Fibroblast of the conjunctiva (primary cell): ENCODE measurements around the gene CYP46A1.

Experiments used
- DNase-seq: peaks from one replicate; pipeline ENCODE4 v3.0.0-alpha.2; 2010; ENCODE audit warnings: low read depth

Gene CYP46A1

DNA sequence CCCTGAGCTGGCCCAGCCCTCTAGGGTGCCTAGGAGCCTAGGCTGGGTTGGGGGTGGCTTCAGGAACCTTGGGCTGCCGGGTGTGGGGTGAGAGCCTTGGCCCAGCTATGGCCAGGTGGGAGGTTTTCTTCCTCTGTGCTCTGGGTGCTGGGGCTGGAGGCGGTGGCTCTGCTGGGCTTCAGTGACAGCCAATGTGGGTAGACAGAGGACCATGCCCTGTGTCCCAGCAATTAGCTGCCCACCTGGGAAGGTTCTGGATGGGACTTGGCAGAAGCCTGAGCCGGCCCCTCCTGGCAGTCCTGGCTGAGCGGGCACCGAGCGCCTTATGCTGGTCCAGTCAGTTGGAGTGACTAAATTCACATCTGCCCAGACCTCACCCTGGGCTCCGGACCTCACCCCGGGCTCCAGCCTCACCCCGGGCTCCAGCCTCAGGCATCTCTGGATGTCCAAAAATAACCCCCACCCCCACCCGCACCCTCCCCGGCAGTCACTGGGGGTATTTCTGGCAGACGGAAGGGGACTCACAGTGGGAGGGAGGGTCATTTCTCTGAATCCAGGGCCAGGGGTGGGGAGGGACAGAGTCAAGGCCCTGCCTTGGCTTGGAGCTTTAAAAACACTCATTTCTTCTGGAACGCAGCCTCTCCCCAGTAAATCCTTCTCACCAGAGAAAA lies 46.9 kb downstream of the CYP46A1 start:
- no peak for DNase-seq

DNA sequence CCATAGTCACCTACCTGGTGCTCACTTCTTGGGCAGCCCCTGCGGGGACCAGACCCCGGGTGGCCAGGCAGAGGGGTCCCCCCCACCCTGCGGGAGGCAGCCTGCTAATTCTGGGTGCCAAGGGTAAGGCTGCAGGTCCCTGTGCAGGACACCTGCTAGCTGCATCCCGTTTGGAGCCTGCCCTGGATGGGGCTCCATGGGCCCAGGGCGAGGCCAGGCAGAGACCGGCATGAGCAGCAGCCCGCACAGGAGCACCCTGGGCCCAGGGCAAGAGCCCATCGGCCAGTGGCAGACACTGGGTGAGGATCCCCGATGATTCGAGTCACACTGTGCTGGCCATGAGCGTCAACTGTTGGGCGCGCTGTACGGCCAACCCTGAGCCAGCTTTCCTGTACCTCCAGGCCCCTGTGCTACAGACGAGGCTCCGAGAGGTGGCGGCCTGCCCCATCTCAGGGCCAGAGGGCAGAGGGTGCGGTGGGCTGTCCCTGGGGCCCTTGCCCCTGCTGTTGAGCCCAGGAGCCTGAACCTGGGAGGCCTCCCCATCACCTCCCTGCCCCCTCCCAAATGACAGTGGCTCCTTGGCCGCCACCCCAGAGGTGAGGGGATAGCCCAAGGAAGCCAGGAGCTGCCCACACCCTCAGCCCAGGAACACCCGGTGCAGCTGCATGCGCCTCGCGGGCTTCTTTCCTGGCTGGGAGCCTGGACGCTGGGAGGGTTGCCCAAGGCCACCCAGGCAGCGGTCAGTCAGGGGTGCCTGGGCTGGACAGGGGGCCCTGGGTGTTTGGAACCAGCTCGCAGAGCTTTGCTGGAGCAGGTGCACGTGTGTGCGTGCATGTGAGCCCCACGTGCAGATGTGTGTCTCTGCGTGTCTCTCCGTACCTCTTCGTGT lies 47.7 kb downstream of the CYP46A1 start:
- no peak for DNase-seq

DNA sequence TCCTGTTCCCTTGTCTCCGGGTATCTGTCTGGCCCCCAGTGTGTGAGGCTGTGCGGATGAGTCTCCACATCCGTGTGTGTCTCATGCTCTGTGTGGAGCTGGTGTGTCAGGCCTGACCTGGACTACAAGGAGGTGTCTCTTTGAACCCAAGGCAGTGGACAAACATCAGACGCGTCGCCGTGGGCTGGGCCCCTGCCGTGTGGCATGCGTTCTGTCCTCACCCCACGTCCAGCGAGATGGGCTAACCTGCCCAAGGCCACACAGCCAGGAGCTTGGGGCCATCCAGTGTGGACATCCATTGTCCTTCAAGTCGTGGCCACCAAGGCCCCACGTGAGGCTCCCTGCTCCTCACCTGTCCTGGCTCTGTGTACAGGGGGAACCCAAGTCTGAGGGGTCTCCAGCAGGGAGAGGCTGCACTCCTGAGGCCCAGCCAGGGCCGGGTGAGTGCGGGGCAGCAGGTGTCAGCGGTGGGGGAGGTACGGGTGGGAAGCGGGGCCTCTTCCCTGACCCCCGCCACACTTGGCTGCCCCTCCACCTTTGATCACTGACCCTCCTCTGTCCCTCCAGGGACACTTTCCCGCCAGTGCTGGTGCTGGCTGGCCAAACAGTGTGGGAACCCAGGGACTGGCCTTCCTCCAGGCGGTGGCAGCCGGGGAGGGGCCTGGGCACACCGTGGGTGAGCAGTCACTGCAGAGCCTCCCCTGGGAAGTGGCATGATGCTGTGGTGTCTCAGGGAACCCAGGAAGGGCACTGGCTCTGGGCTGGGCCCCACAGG lies 48.5 kb downstream of the CYP46A1 start:
- no peak for DNase-seq

DNA sequence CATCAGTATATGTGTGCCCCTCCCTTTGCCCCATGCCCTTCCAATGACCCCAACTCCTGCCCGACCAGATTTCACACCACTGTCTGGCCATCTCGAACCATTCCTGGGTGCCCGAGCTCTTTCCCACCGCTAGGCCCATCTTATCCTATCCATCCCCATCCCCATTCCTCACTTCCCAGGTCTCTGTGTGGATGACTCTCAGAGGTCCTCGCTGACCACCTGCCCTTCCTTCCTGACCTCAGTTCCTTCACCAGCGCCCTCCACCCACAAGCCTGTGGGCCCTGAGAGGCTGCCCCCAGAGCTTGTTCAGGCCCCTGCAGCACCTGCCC lies 49.1 kb downstream of the CYP46A1 start:
- DNase-seq, result no peak

DNA sequence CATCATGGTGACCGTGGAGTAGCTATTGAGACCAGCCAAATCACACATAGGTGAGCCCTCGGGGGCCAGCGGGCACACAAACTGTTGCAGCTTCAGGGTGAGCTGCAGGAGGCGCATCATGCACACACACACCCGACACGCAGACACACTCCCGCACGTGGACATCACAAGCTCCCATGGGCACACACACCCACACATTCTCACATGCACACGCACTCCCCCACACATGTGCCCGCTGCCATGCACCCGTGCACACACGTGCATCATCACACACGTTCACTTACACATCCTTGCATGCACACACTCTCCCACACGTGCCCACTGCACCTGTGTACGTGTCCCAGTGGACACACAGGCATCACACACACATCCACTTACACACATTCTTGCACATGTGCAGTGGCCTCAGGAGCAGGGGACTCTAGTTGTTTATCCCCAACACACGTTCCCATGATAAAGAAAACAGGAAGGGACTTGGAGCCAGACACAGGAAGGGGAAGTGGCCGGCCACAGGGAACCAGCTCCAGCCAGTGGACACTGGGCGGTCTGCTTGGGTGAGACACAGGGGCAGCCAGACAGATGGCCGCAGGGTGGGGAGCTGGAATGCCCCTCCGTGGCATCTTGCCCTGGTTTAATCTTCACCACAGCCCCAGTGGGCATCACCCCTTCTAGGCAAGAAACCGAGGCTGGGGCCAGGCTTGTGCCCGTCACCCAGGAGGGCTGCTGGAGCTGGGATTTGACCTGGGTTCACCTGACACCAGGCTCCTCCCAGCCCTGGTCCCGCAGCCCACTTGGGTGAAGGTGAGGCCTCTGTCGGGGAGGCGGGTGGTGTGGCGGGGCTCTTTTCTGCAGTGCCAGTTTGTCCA lies 49.7 kb downstream of the CYP46A1 start:
- no peak for DNase-seq

DNA sequence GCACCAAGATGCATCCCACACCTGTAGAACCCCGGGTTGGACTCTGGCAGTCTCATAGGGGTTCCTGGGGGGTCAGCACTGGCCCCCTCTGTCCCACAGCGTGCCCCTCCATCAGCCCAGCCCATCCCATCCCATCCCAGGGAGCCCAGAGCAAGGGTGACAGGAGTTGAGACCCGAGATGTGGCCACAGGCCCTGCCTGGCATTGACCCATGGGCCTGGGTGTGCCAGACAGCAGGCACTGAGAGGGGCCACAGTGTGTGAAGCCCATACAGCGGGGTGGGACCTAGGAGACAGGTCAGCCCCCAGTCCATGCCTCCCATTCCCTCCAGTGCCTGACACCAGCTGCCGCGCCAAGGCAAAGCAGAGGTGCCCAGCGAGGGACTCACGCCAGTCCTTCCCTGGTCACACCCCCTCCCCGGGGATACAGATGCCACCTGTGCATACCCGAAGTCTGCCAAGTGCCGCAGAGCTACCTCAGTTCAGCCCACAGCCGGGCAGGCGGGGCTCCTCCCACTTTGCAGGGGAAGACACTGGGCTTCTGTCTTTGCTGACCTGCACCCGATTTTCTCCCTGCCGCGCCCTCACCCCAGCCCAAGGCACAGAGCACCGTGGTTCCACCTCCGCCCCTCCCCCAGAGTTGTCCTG lies 50.4 kb downstream of the CYP46A1 start:
- DNase-seq, result no peak

DNA sequence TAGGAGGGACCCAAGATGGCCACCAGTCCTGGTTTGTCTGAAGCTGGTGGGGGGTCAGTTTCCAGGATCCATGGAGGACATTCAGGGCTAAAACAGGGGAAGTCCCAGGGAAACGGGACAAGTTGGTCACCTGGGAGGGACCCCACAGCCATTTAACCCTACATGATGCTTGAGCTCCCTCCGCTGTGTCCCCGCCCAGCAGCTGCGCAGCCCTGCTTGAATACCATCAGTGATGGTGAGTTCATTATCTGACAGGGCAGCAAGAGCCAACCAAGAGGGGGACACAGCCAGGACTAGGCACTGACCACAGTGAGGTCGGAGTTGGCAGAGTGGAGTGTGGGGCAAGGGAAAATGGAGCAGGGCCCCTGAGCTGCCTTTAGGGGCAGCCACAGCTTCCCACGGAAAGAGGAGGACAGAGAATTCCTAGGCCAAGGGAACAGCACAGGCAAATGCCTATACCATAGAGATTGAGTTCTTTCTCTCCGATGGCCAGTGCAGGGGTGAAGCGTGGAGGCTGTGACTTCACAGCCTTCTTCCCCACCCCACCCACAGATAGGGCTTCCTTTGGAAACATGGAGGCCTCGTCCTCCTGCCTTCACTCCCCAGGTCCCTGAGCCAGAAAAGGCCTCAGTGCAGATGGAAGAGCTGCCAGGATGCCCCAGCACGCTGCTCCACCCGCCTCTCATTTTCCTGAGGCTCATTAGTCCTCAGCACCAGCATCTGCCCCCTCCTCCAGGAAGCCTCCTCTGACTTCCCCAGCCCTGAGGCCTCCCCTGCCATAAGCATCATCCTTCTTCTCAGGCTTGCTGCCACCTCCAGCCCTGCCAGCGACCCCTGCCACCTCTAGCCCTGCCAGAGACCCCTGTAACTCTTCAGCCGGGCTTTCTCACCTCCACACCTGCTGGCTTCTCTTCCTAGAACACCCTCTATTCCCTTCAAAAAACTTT lies 51.4 kb downstream of the CYP46A1 start:
- no peak for DNase-seq

DNA sequence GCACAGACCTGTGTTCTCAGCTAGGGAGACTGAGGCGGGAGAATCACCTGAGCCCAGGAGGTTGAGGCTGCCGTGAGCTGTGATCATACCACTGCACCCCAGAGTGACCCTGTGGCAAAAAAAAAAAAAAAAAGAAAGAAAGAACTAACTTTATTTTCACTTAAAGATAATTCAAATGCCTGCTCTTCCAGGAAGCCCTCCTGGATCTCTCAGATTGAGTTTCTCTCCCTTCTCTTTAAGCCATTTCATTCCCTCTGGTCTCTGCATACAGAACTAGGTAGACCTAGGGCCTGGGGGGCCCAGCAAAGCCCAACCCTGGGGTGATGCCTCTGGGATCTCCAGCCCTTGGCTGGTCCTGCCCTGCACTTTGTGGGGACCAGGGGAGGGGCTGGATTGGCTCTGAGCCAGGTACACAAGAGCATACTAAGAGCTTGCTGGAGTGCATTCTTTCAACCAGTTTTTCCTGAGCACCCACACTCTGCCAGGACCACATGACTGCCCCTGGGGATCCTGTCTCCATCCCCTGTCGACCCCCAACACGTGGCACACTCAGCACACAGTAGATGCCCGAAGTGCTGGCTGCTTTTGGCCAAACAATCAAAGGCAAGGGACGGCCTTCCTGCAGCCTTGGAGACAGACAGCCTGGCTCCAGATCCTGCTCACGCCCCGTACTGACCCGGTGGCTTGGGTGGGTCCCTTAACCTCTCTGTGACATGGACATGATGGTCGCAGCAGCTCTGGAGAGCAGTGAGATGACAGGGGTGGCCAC lies 52.7 kb downstream of the CYP46A1 start:
- DNase-seq, result no peak

DNA sequence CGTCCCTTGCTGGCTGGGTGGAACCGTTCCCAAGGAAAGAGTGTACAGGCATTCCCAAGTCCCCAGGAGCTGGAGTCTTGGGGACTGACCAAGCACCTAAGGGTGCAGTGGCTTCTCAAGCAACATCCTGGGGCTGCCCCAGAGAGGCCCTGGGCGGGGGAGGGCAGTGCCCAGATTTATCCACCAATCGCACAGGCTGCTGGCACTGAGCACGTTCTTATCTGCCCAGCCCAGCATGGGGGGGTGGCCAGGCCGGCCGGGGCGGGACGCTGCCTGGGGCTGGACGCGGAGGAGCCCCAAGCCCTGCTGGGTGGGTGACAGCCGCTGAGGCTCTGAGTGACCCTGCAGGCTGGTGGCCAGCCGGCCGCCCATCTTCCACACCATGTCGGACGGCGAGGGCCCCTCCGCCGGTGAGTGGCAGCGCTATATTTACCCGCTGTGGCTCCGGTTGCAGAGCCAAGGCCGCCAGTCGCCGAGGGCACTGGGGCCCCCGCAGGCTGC lies 53.4 kb downstream of the CYP46A1 start:
- no peak for DNase-seq

DNA sequence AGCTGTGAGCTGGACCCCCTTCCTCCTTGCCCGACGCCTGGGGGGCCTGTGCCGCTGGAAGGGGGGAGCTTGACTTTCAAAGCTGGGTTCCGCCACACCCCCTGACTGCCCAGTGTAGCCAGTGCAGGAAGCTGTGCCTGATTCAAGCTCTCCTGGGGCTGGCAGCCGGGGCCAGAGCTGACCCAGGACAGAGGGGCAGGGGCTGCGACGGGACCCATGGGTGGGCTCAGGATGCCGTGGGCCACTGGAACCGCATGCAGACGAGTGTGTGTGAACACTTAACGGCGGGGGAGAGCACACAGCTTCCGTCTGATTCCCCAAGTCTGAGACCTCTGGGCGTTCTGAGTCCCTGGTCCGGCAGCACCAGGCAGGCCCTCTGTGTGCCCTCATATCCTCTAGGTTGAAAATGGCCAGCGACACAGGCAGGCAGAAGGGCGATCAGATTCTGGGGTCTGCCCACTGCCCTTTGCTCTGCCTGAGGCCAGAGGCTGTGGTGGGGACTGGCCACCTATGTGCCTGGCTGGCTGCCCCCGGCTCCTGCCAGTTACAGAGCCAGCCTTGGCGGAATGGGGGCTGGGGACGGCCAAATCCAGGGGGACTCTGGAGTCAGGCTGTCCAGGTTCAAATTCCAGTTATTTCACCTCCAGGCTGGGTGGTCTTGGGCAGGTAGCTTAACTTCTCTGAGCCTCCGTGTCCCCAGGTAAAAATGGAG lies 54.0 kb downstream of the CYP46A1 start:
- no peak for DNase-seq

DNA sequence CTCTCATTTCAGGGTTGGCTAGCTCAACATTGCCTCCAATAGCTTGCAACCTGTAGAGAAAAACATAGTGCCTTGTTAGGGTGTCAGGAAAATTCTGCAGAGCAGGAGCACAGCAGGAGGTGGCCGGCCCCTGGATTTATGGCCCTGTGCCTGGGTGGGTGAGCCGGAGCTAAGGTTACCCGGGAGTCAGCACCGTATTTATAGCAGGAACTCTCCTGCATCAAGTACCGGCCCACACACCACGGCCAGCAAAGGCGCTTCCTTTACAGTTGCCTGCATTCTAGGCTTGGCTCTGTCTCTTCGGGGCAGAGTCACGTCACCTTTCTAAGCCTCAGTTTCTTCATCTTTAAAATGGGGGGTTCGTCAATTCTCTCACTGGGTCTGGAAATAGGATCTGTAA lies 56.3 kb downstream of the CYP46A1 start:
- no peak for DNase-seq

DNA sequence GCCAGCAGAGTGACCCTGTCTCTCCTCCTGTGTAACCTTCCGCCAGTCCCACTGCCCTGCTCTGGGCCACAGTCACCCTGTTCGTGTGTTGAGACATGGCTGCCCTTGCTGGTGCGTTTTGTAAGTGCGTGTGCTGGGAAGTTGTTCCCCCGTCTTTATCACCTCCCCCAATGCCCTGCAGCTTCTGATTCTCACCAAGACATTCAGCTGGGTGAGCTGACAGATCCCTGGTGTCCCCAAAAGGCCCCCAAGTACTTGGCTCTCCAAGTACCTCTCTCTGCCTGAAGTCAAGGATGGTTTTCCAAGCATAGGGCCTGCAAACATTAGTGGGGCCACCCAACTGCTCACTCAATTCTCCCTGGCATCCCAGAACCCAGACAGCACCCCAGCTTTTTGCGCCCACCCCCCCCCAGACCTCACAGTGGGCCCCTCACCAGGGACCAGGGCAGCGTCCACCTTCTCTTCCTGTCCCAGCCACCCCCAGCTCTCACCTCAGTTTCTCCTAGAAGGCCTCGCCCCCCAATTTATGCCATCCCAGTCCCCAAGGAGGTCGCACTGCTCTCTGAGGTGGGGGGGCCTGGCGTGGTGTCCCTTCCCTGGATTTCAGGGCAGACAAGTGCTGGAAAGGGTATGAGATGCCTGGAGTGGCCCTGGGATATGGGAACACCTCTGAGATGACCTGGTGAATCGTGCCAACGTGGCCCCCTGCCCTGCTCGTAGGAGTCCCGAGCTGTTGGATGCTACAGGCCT lies 57.3 kb downstream of the CYP46A1 start:
- no peak for DNase-seq

DNA sequence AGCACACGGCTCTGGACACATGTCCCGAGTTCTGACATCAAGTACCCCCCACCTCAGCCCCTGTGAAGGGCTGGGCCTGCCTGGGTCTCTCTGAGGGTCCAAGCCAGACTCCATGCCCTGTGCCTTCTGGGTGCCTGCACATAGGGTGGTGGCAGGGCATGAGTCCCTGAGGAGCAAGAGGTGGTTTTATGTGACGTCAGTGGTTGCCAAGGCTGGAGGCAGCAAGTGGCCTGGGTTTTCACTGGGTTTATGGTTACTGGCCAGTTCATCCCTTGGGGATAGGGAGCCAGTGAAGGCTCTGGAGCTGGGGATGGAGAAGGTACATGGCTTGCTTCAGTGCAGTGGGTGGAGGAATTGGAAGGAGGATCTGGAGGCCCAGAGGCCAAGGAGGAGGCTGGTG lies 58.0 kb downstream of the CYP46A1 start:
- no peak for DNase-seq

DNA sequence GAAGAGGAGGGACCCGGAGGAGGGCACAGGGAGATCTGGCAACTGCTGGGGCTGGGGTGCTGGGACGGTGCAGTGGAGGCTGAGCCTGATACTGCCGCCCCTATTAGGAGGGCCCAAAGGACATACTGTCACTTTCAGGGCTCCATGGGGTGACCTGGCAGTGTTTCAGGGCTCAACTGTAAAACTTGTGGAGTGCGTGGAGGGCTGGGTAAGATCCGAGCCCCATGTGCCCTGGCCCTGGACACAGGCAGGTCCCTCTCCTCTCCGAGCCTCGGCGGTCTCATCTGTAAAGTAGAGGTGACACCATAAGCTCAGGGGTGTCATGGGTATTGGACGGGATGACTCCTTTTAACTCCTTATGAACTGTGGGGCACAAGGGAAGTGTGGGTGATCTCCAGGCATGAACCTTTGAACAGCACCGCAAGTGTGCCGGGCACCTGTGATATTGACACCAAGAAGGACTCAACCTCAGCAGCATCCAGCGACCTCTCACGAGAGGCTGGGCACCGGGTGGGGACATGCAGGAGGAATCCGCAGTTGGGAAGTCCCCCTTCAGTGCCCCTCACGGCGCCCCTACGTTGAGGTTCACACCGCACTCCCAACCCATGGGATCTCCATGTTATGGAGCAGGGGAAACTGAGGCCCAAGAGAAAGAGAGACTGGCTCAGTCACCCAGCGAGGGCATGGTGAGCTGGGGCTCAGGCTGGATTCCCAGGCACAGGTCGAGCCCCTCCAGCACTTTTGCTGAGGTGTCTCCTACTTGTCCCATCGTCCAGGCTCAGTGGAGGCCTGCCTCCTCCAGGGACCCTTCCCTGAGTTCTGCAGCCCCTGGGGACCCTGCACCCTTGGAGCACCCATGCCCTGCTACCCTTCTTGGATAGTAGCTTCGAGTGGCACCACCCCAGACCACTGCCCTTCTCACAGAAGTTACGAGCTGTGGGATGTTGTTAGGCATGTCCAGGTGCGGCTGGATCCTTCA lies 58.7 kb downstream of the CYP46A1 start:
- DNase-seq, result no peak

DNA sequence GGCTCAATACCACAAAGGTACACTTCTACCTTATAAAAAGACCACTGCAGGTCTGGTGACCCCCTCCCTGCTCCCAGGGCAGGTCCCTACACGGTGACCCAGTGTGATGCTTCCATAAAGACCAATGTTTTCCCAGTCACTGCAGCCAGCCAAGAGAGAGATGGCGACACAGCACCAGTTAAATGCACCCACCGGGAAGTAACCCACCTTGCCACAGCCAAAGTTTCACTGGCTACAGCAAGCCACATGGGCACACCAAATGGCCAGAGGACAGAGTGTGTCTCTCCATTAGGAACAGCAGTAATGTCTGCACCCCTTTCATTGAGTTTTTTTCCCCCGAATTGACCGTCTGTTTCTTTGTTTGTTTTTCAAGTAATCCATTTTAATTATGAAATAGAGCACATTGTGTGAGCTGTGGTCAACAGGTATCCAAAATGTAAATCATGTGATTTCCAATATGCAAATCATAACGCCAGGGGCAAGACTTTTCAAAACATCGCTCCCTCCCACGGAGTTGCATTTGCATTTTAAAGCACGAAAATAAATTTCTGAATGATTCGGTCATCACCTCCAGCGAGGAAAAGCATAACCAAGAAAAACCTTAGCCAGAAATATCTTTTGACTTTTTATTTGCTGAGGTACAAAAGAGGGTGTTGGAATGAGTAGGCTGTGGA lies 60.2 kb downstream of the CYP46A1 start:
- DNase-seq, result no peak

DNA sequence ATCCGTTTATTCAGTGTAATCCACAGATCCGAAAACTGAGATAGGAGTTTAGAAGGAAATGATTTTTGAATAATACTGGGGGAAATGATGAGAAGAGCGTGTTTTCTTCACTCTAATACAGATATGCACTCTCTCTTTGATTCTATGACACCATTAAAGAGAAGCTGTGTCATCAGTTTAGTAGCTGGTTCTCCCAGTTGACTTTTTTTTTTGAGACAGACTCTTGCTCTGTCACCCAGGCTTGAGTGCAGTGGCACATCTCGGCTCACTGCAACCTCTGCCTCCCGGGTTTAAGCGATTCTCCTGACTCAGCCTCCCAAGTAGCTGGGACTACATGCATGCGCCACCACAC lies 60.8 kb downstream of the CYP46A1 start:
- no peak for DNase-seq
